ENCODE measurements around the gene POLD1.
A peak's percentile ranks its signal among the peaks of the same experiment; 100 is the strongest.
"Not testable (repeated sequence)": the region's sequence is repeated elsewhere in the genome, so short reads cannot be mapped to it uniquely, and the experiment has no call there.

Gene POLD1

DNA sequence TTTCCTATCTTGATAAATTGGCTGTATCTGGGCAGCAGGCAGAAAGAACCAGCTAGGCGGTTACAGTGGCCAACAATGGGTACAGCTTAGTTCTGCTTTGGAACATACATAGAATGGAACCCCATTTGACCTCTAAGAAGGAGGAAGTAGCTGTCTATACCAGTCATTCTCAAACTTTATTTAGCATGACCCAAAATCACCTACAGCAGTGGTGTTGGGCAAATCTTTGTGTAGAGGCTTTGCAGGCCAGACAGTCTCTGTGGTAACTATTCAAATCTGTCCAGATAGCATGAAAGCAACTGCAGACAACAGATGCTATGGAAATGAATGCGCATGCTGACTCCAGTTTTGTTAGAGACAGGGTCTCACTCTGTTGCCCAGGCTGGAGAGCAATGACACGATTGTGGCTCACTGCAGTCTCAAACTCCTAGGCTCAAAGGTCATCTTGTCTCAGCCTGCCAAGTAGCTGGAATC is 43.0 kb upstream of the POLD1 start:
- Histone ChIP-seq H4K8ac (ENCODE audit: low read depth, low read length) (no peak overlapping the region), H4K12ac (ENCODE audit: low read depth, low read length) (no peak overlapping the region), H2BK120ac (ENCODE audit: insufficient read depth, low read length, poor library complexity) (no peak overlapping the region), H2BK12ac (ENCODE audit: low read length) (no peak overlapping the region), H2BK5ac (ENCODE audit: low read depth, low read length, poor library complexity) (no peak overlapping the region), H2AFZ (ENCODE audit: insufficient read depth, low read length, poor library complexity) (no peak overlapping the region), H3K27ac (ENCODE audit: low read depth, low read length) (no peak overlapping the region), H3K23ac (ENCODE audit: low read length) (no peak overlapping the region), H3K9ac (ENCODE audit: low read length) (no peak overlapping the region), H3K9me3 (ENCODE audit: insufficient read depth, low read depth, low read length) (peaks cover 11% of the 10 kb centered on the region), H3K36me3 (ENCODE audit: control insufficient read depth in 1 of 2, insufficient read depth in 2 of 2, low read length in 2 of 2) (peaks cover 17 to 30% of the 10 kb centered on the region in 2 experiments), H2AK5ac (ENCODE audit: low read length) (no peak overlapping the region), H3K27me3 (ENCODE audit: insufficient read depth, low read length) (no peaks in the 10 kb centered on the region), H3K18ac (ENCODE audit: low read length) (no peak overlapping the region), H3K14ac (ENCODE audit: low read length) (no peak overlapping the region), H3K79me1 (ENCODE audit: low read length) (no peaks in the 10 kb centered on the region), H3K4me3 (ENCODE audit: low read depth, low read length) (no peak overlapping the region), H3K79me2 (ENCODE audit: control insufficient read depth, insufficient read depth, low read length, poor library complexity) (no peaks in the 10 kb centered on the region), H3K4ac (ENCODE audit: low read depth, low read length) (no peak overlapping the region), H3K4me2 (ENCODE audit: low read length) (no peak overlapping the region), H3K4me1 (ENCODE audit: control insufficient read depth in 1 of 2, insufficient read depth in 2 of 2, low read length in 2 of 2) (no peaks in the 10 kb centered on the region), H4K91ac (ENCODE audit: low read depth, low read length) (no peak overlapping the region)
- WGBS (ENCODE audit: extremely low coverage, insufficient coverage, insufficient read length) = no CpG with 5 or more reads among the region's 3 CpGs
- no peak for DNase-seq

DNA sequence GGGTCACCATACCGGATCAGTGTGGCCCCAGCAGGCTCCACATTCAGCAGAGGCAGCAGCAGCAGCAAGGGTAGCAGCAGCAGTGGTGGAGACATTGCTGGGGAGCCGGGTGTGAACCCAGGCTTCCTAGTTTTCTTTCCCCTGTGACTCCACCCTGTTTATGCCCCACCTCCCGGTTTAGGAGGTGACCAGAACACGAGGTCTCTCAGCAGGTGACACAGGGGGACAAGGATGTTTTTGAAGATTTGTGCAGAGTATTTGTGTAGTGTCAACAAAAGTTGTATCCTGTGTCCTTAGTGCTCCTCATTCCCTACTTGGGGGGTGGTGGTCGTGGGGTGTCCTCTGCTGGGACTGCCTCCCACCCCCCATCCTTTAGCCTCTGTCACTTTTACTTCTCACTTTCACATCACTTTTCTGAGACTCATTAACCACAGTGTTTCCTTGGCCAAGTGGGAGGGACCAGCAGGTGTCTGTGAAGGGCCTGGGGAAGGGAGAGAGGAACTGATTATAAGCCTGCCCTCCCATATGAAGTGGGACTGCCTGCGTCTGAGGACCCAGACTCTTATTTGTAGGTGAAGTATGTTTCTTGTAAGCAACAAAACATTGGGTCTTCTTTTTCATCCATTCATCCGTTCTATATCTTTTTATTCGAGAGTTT is 39.4 kb upstream of the POLD1 start:
- Histone ChIP-seq H3K27me3 (ENCODE audit: insufficient read depth, low read length) (no peaks in the 10 kb centered on the region), H2BK5ac (ENCODE audit: low read depth, low read length, poor library complexity) (no peak overlapping the region), H3K23ac (ENCODE audit: low read length) (no peak overlapping the region), H2BK120ac (ENCODE audit: insufficient read depth, low read length, poor library complexity) (peak overlapping the region; percentile 46), H3K79me1 (ENCODE audit: low read length) (peaks cover 5% of the 10 kb centered on the region), H2BK12ac (ENCODE audit: low read length) (no peak overlapping the region), H3K9ac (ENCODE audit: low read length) (no peak overlapping the region), H3K9me3 (ENCODE audit: insufficient read depth, low read depth, low read length) (peaks cover 7% of the 10 kb centered on the region), H3K18ac (ENCODE audit: low read length) (no peak overlapping the region), H3K14ac (ENCODE audit: low read length) (no peak overlapping the region), H3K4me2 (ENCODE audit: low read length) (no peak overlapping the region), H3K79me2 (ENCODE audit: control insufficient read depth, insufficient read depth, low read length, poor library complexity) (no peaks in the 10 kb centered on the region), H4K12ac (ENCODE audit: low read depth, low read length) (no peak overlapping the region), H2AFZ (ENCODE audit: insufficient read depth, low read length, poor library complexity) (no peak overlapping the region), H2AK5ac (ENCODE audit: low read length) (no peak overlapping the region), H4K8ac (ENCODE audit: low read depth, low read length) (no peak overlapping the region), H4K91ac (ENCODE audit: low read depth, low read length) (no peak overlapping the region), H3K4me1 (ENCODE audit: control insufficient read depth in 1 of 2, insufficient read depth in 2 of 2, low read length in 2 of 2) (peaks cover 11 to 14% of the 10 kb centered on the region in 2 experiments), H3K4ac (ENCODE audit: low read depth, low read length) (no peak overlapping the region), H3K4me3 (ENCODE audit: low read depth, low read length) (no peak overlapping the region), H3K36me3 (ENCODE audit: control insufficient read depth in 1 of 2, insufficient read depth in 2 of 2, low read length in 2 of 2) (peaks cover 12 to 19% of the 10 kb centered on the region in 2 experiments), H3K27ac (ENCODE audit: low read depth, low read length) (no peak overlapping the region)
- no CpG with 5 or more reads among the region's 8 CpGs for WGBS (ENCODE audit: extremely low coverage, insufficient coverage, insufficient read length)
- no peak for DNase-seq

DNA sequence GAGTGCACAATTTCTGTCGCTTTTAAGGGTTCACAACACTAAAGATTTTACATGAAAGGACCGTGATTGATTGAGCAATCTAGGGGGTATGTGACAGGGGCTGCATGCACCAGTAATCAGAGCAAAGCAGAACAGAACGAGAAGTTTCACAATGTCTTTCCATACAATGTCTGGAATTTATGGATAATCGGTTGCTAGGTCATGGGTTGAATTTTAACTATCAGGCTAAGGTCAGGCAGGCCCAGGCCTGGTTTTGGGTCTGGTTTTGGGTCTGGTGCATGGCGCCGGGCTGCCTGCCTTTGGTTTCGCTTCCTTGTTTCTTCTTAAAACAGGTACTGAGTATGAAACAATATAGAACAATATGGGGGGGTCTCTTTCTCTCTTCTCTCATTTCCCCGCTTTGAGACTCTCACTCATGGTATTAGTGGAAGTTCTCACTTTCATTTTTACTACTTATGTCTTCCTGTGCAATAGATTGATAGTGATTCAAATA is 37.0 kb upstream of the POLD1 start:
- not testable (repeated sequence) for H2AFZ ChIP-seq (ENCODE audit: insufficient read depth, low read length, poor library complexity); H3K9me3 ChIP-seq (ENCODE audit: insufficient read depth, low read depth, low read length)
- no CpG with 5 or more reads among the region's 8 CpGs for WGBS (ENCODE audit: extremely low coverage, insufficient coverage, insufficient read length)

DNA sequence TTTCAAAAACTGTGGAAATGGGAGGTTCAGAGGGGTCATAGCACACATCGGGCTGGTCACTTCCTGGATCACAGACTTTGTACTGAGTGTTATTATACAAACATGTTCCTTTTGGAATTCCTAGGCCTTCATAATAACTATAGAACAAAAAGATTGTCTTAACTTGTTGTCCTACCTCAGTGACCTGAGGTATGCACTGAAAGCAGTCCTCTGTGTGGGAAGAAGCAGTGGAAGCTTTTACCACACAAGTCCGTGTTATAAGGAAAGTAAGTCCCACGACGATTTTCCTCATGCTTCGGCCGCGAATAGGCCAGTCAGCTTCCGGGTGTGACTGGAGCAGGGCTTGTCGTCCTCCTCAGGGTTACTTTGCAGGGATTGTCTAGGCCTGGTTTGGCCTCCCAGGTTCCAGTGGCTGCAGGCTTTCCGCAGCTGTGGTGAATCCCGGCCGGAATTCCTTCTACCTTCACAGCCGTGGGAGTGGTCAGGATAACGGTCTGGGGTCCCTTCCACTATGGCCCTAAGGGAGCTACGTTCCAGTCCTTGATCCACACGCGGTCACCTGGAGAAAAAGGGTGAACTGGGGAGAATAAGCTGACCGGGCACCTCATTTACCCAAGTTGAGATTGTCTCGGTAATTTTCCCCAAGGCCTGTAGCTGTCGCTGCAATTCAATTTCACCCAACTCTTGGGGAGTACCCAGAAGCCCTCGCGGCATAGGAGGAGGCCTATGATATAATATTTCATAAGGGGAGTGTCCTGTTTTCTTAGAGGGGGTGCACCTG is 34.7 kb upstream of the POLD1 start:
- Histone ChIP-seq H2BK5ac (ENCODE audit: low read depth, low read length, poor library complexity) (peak overlapping the region; percentile 45), H3K4me2 (ENCODE audit: low read length) (no peak overlapping the region), H4K91ac (ENCODE audit: low read depth, low read length) (peak overlapping the region; percentile 79), H4K12ac (ENCODE audit: low read depth, low read length) (no peak overlapping the region), H4K8ac (ENCODE audit: low read depth, low read length) (peak overlapping the region; percentile 14), H2AFZ (ENCODE audit: insufficient read depth, low read length, poor library complexity) (no peak overlapping the region), H3K27ac (ENCODE audit: low read depth, low read length) (peak overlapping the region; percentile 59), H3K14ac (ENCODE audit: low read length) (peak overlapping the region; percentile 83), H3K36me3 (ENCODE audit: control insufficient read depth in 1 of 2, insufficient read depth in 2 of 2, low read length in 2 of 2) (peaks cover 7% of the 10 kb centered on the region in 2 experiments), H3K9ac (ENCODE audit: low read length) (no peak overlapping the region), H3K79me1 (ENCODE audit: low read length) (peaks cover 10% of the 10 kb centered on the region), H3K27me3 (ENCODE audit: insufficient read depth, low read length) (no peaks in the 10 kb centered on the region), H3K4me3 (ENCODE audit: low read depth, low read length) (no peak overlapping the region), H3K18ac (ENCODE audit: low read length) (peak overlapping the region; percentile 60), H3K4me1 (ENCODE audit: control insufficient read depth in 1 of 2, insufficient read depth in 2 of 2, low read length in 2 of 2) (peaks cover 14 to 16% of the 10 kb centered on the region in 2 experiments), H2BK12ac (ENCODE audit: low read length) (peak overlapping the region; percentile 42), H3K9me3 (ENCODE audit: insufficient read depth, low read depth, low read length) (peaks cover 7% of the 10 kb centered on the region), H3K4ac (ENCODE audit: low read depth, low read length) (no peak overlapping the region), H2AK5ac (ENCODE audit: low read length) (peak overlapping the region; percentile 71), H2BK120ac (ENCODE audit: insufficient read depth, low read length, poor library complexity) (peak overlapping the region; percentile 74), H3K23ac (ENCODE audit: low read length) (no peak overlapping the region), H3K79me2 (ENCODE audit: control insufficient read depth, insufficient read depth, low read length, poor library complexity) (no peaks in the 10 kb centered on the region)
- no CpG with 5 or more reads among the region's 22 CpGs for WGBS (ENCODE audit: extremely low coverage, insufficient coverage, insufficient read length)
- DNase-seq = no peak

More for the DNA sequence above, 37.0 kb upstream of the POLD1 start:
- Histone ChIP-seq H3K4me2 (ENCODE audit: low read length) (peak overlapping the region; percentile 45), H3K36me3 (ENCODE audit: control insufficient read depth in 1 of 2, insufficient read depth in 2 of 2, low read length in 2 of 2) (peaks cover 12 to 14% of the 10 kb centered on the region in 2 experiments), H3K4me1 (ENCODE audit: control insufficient read depth in 1 of 2, insufficient read depth in 2 of 2, low read length in 2 of 2) (peaks cover 14 to 16% of the 10 kb centered on the region in 2 experiments), H3K27ac (ENCODE audit: low read depth, low read length) (peak overlapping the region; percentile 59)
- H3K14ac ChIP-seq (ENCODE audit: low read length); H3K9ac ChIP-seq (ENCODE audit: low read length); DNase-seq; H3K27me3 ChIP-seq (ENCODE audit: insufficient read depth, low read length); H3K18ac ChIP-seq (ENCODE audit: low read length); H4K8ac ChIP-seq (ENCODE audit: low read depth, low read length); H3K79me1 ChIP-seq (ENCODE audit: low read length); H4K91ac ChIP-seq (ENCODE audit: low read depth, low read length); H2AK5ac ChIP-seq (ENCODE audit: low read length); H3K79me2 ChIP-seq (ENCODE audit: control insufficient read depth, insufficient read depth, low read length, poor library complexity); H2BK120ac ChIP-seq (ENCODE audit: insufficient read depth, low read length, poor library complexity); H3K23ac ChIP-seq (ENCODE audit: low read length); H3K4me3 ChIP-seq (ENCODE audit: low read depth, low read length); H3K4ac ChIP-seq (ENCODE audit: low read depth, low read length); H2BK5ac ChIP-seq (ENCODE audit: low read depth, low read length, poor library complexity); H4K12ac ChIP-seq (ENCODE audit: low read depth, low read length); H2BK12ac ChIP-seq (ENCODE audit: low read length): not testable (repeated sequence)

All from trophoblast cell (in vitro differentiated cells and primary cell).